Keratinocyte (primary cell): ENCODE results near the gene SPEM2. TPM values are rescaled to one million over a fixed set of nuclear protein-coding genes. Genes with fewer than 3 reads are reported as not detected.
"Not testable (repeated sequence)": the region's sequence is repeated elsewhere in the genome, so short reads cannot be mapped to it uniquely, and the experiment has no call there.

Source experiments
- DNase-seq: peaks from one replicate; pipeline ENCODE4 v3.0.0-alpha.2; 2011; ENCODE audit warnings: low read depth, missing footprints, low spot score
- FAIRE-seq: peaks from 2 replicates; lab custom pipeline; 2011; peaks lifted over from hg19 to GRCh38; lab: Jason Lieb, UNC
- H2AFZ ChIP-seq: 2 replicates; pipeline ENCODE4 v1.6.0; 2012; ENCODE audit warnings: low read length, control low read depth, inconsistent platforms; ENCODE audit not compliant: control insufficient read depth
- H3K27ac ChIP-seq: 2 replicates; pipeline ENCODE4 v1.5.1; 2011; ENCODE audit warnings: low read length; ENCODE audit not compliant: control insufficient read depth, insufficient read depth
- H3K27me3 ChIP-seq: 3 replicates; pipeline ENCODE4 v1.6.0; 2011; ENCODE audit warnings: low read length; ENCODE audit not compliant: control insufficient read depth, insufficient read depth; ENCODE audit errors: extremely low read depth
- H3K36me3 ChIP-seq, 2 experiments: 2 replicates in 1 of 2; 3 replicates in 1 of 2; pipeline ENCODE4 v1.5.1; 2011; ENCODE audit warnings: low read length in 2 of 2, mild to moderate bottlenecking in 1 of 2; ENCODE audit not compliant: control insufficient read depth in 2 of 2, insufficient read depth in 2 of 2; ENCODE audit errors: extremely low read depth in 1 of 2
- H3K4me1 ChIP-seq: 3 replicates; pipeline ENCODE4 v1.5.1; 2011; ENCODE audit warnings: low read length; ENCODE audit not compliant: control insufficient read depth, insufficient read depth; ENCODE audit errors: extremely low read depth
- H3K4me2 ChIP-seq: 3 replicates; pipeline ENCODE4 v1.6.0; 2011; ENCODE audit warnings: low read depth, low read length; ENCODE audit not compliant: control insufficient read depth, insufficient read depth; ENCODE audit errors: extremely low read depth
- H3K4me3 ChIP-seq, 3 experiments: fragments of 200-600 bp in 1 of 3; sonication (generic) in 1 of 3; 2 replicates in 2 of 3; 3 replicates in 1 of 3; pipeline ENCODE4 v1.5.1; 2011 to 2016; ENCODE audit warnings: low read length in 3 of 3, mild to moderate bottlenecking in 3 of 3, control low read depth in 2 of 3, inconsistent platforms in 1 of 3, low read depth in 1 of 3, mixed read lengths in 1 of 3, mixed run types in 1 of 3, moderate library complexity in 1 of 3; ENCODE audit not compliant: control insufficient read depth in 2 of 3, insufficient read depth in 2 of 3; ENCODE audit errors: extremely low read depth in 1 of 3
- H3K79me2 ChIP-seq: 2 replicates; pipeline ENCODE4 v1.6.0; 2012; ENCODE audit warnings: low read length; ENCODE audit not compliant: control insufficient read depth, insufficient read depth
- H3K9ac ChIP-seq: 3 replicates; pipeline ENCODE4 v1.6.0; 2011; ENCODE audit warnings: low read length; ENCODE audit not compliant: control insufficient read depth, insufficient read depth; ENCODE audit errors: extremely low read depth
- H3K9me1 ChIP-seq: 3 replicates; pipeline ENCODE4 v1.6.0; 2011; ENCODE audit warnings: low read length; ENCODE audit not compliant: control insufficient read depth, insufficient read depth; ENCODE audit errors: extremely low read depth
- H3K9me3 ChIP-seq: 2 replicates; pipeline ENCODE4 v1.5.1; 2012; ENCODE audit warnings: low read depth, low read length; ENCODE audit not compliant: control insufficient read depth
- H4K20me1 ChIP-seq: 3 replicates; pipeline ENCODE4 v1.6.0; 2011; ENCODE audit warnings: low read length; ENCODE audit not compliant: control insufficient read depth, insufficient read depth; ENCODE audit errors: extremely low read depth
- CTCF ChIP-seq, 3 experiments: IDR thresholded peaks in 1 of 3; conservative IDR thresholded peaks in 1 of 3; optimal IDR thresholded peaks in 1 of 3; 2 replicates in 2 of 3; 3 replicates in 1 of 3; pipeline versions ENCODE3 to v1.5.1; 2011; ENCODE audit warnings: low read length in 3 of 3, mild to moderate bottlenecking in 3 of 3, moderate library complexity in 2 of 3, control low read depth in 1 of 3, inconsistent platforms in 1 of 3; ENCODE audit not compliant: insufficient read depth in 2 of 3; ENCODE audit errors: extremely low read depth in 1 of 3
- EZH2 ChIP-seq: IDR thresholded peaks from one replicate; pipeline ENCODE4 v1.6.1; 2012; ENCODE audit warnings: inconsistent platforms, mild to moderate bottlenecking, low read length, moderate library complexity
- dilution Hi-C: fragments of 300-500 bp; cut with MboI; formaldehyde crosslinking; loops from one replicate; pipeline ENCODE4 v1.7.0; 2020; ENCODE audit warnings: low sequenced_read_pairs; ENCODE audit not compliant: extremely low pct_ligation_motif_present
- polyA plus RNA-seq, 5 experiments: library from polyadenylated mRNA; depleted of rRNA in 3 of 5; stranded (reverse) in 3 of 5; stranded (forward) in 1 of 5; unstranded in 1 of 5; fragments of >200 nt; gene quantifications; 1 replicate in 1 of 5; 2 replicates in 3 of 5; 3 replicates in 1 of 5; pipeline versions ENCODE4 v1.2.1 to v1.2.3, GENCODE V29; 2011 to 2012; ENCODE audit warnings: missing spikeins in 2 of 5, low read depth in 1 of 5, low replicate concordance in 1 of 5

The SPEM2 gene
- polyA plus RNA-seq, 1 donor (not counting 4 experiments of a cell fraction or from before 2014, with no cell fraction given) = not detected

GRCh38 chr17:7468804-7469389 is 43.5 kb downstream of the SPEM2 start:
- no peak for FAIRE-seq
- H3K36me3 ChIP-seq = peaks cover 14 to 16% of the 10 kb centered on the region in 2 experiments
- dilution Hi-C loops = no loop called here

GRCh38 chr17:7469843-7470242 is 44.4 kb downstream of the SPEM2 start:
- H3K4me2 ChIP-seq, H2AFZ ChIP-seq, H3K27me3 ChIP-seq, H4K20me1 ChIP-seq, H3K27ac ChIP-seq, DNase-seq, H3K4me1 ChIP-seq, H3K9me1 ChIP-seq, H3K4me3 ChIP-seq, FAIRE-seq, H3K9ac ChIP-seq, dilution Hi-C loops, H3K9me3 ChIP-seq: not testable (repeated sequence)
- Histone ChIP-seq H3K79me2 (peaks cover 78% of the 10 kb centered on the region), H3K36me3 (peaks cover 14 to 16% of the 10 kb centered on the region in 2 experiments)

More at GRCh38 chr17:7468804-7469389, 43.5 kb downstream of the SPEM2 start:
- TF ChIP-seq CTCF (optimal IDR thresholded peaks at IDR 0.05 in 1 of 3, IDR thresholded peaks at IDR 0.05 in 1 of 3, conservative IDR thresholded peaks at IDR 0.05 in 1 of 3; ENCODE audit: extremely low read depth in 1 of 3, insufficient read depth in 2 of 3, low read length in 3 of 3) (no peak), EZH2 (no peak)
- Histone ChIP-seq H3K79me2 (peaks cover 68% of the 10 kb centered on the region), H3K4me1 (peaks cover 7% of the 10 kb centered on the region), H4K20me1 (no peaks in the 10 kb centered on the region), H3K9ac (no peak overlapping the region), H3K9me1 (peaks cover 3% of the 10 kb centered on the region), H3K9me3 (no peaks in the 10 kb centered on the region), H3K27me3 (no peaks in the 10 kb centered on the region), H2AFZ (no peak overlapping the region), H3K4me3 (no peak overlapping the region), H3K27ac (no peak overlapping the region), H3K4me2 (no peak overlapping the region)
- DNase-seq = no peak

- H3K4me3 ChIP-seq, H3K27me3 ChIP-seq, H2AFZ ChIP-seq, H4K20me1 ChIP-seq, H3K9me3 ChIP-seq, H3K27ac ChIP-seq, H3K9me1 ChIP-seq, H3K9ac ChIP-seq, H3K4me1 ChIP-seq, dilution Hi-C loops, H3K4me2 ChIP-seq, FAIRE-seq, DNase-seq: not testable (repeated sequence)
- Histone ChIP-seq H3K79me2 (peaks cover 83% of the 10 kb centered on the region), H3K36me3 (peaks cover 14 to 16% of the 10 kb centered on the region in 2 experiments)
These were observed 45.1 kb downstream of the SPEM2 start for GRCh38 chr17:7470457-7470973.
